ENCODE measurements around the gene PLIN5.
"Not testable (repeated sequence)": the region's sequence is repeated elsewhere in the genome, so short reads cannot be mapped to it uniquely, and the experiment has no call there.

The PLIN5 gene

GRCh38 chr19:4528843-4529242 is 6.2 kb downstream of the PLIN5 start:
- DNase-seq (ENCODE audit: low read depth): no peak
- in situ Hi-C loops (cut with HindIII; ENCODE audit: low sequenced_read_pairs): no loop called here
- no peak overlapping the region for H3K4me3 ChIP-seq (ENCODE audit: low read depth, low read length)
- TF ChIP-seq CTCF (IDR thresholded peaks at IDR 0.05; ENCODE audit: low read depth, low read length, missing control alignments): no peak

- H3K4me3 ChIP-seq (ENCODE audit: low read depth, low read length); in situ Hi-C loops (cut with HindIII; ENCODE audit: low sequenced_read_pairs); DNase-seq (ENCODE audit: low read depth): not testable (repeated sequence)
Measured at GRCh38 chr19:4527377-4527776, 7.6 kb downstream of the PLIN5 start.

DNA sequence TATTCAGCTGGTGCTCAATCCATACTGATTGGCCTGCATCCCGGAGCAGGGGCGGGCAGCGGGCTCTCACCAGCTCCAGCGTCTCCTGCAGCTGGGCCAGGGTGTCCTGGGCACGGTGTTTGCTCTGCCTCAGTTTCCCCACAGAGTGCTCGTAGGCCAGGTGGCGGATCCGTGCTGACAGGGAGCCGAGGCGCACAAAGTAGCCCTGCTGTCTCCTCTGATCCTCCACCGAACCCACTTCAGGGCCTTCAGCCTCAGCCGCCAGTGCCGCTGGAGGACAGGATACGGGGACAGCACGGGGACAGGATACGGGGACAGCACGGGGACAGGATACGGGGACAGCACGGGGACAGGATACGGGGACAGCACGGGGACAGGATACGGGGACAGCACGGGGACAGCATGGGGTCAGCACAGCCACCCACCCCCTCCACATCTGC is 9.4 kb downstream of the PLIN5 start:
- in situ Hi-C loops (cut with HindIII; ENCODE audit: low sequenced_read_pairs): no loop called here

DNA sequence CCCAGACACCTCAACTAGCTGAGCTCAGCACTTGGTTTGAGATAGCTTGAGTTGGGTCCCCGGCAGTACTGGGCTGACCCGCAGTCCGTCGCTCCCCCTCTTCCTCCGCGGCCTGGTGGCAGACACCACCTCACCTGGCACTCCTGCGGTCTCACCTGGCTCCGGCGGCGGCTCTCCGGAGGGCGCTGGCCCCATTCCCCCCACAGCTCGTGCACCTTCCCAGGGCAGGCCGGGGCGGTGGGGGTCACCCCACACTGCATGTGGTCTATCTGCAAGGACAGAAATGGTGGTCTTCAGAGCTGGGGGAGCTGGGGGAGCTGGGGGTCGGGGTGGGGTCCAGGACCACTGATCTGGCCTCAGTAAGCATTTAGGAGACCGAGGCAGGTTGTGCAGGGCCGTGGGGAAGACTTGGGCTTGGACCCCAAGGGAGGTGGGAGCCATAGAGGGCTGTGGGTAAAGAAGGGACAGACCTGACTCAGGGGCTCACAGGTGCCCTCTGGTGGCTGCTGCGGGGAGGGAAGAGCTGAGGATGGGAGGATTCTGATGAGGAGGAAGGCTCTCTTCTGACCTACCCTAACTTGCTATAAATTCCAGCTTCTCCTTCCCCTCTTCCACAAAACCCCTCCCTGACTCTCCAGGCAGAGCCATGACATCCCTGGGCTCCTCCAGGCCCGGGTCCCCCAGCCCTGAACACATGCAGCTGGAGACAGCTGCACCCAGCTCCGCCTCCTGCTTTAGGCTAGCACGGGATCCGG is 10.0 kb downstream of the PLIN5 start:
- TF ChIP-seq CTCF (IDR thresholded peaks at IDR 0.05; ENCODE audit: low read depth, low read length, missing control alignments): peak; percentile 83
- no peak for DNase-seq (ENCODE audit: low read depth)
- no peak overlapping the region for H3K4me3 ChIP-seq (ENCODE audit: low read depth, low read length)
- in situ Hi-C loops (cut with HindIII; ENCODE audit: low sequenced_read_pairs): no loop called here

More for the DNA sequence above, 9.4 kb downstream of the PLIN5 start:
- DNase-seq (ENCODE audit: low read depth): no peak
- no peak for TF ChIP-seq CTCF (IDR thresholded peaks at IDR 0.05; ENCODE audit: low read depth, low read length, missing control alignments)
- no peak overlapping the region for H3K4me3 ChIP-seq (ENCODE audit: low read depth, low read length)

GRCh38 chr19:4523306-4524110 is 11.5 kb downstream of the PLIN5 start:
- peak; percentile 69 for TF ChIP-seq CTCF (IDR thresholded peaks at IDR 0.05; ENCODE audit: low read depth, low read length, missing control alignments)
- in situ Hi-C loops (cut with HindIII; ENCODE audit: low sequenced_read_pairs): no loop called here
- no peak overlapping the region for H3K4me3 ChIP-seq (ENCODE audit: low read depth, low read length)
- DNase-seq (ENCODE audit: low read depth): no peak

DNA sequence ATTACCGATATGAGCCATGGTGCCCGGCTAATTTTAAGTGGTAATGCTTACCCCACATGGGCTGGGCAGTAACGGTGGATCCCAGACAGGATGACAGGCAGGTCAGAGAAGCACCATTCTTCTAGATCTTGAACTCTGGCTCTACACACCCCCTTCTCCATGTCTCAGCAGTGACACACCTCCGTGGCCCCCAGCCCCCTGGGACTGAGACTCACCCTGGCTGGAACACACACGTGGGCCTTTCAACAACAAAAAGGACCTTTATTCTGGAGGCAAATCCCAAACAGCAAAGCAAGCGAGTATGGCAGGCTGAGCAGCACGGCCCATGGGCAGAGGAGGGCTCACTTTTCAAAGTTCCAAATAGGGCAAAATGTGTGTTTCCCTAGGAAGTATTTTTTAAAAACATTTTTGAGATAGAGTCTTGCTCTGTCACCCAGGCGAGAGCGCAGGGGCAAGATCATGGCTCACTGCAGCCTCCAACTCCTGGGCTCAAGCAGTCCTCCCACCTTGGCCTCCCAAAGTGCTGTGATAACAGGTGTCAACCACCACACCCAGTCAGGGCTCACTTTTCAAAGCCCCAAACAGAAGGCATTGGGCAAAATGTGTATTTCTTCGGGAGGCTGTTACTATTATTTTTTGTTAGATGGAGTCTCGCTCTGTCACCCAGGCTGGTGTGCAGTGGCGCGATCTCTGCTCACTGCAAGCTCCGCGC is 12.6 kb downstream of the PLIN5 start:
- DNase-seq (ENCODE audit: low read depth): no peak
- H3K4me3 ChIP-seq (ENCODE audit: low read depth, low read length): no peak overlapping the region
- no peak for TF ChIP-seq CTCF (IDR thresholded peaks at IDR 0.05; ENCODE audit: low read depth, low read length, missing control alignments)
- in situ Hi-C loops (cut with HindIII; ENCODE audit: low sequenced_read_pairs): no loop called here
